Activated T-helper 17 cell treated with anti-CD3 and anti-CD28 coated beads, Interleukin-2, amount 50 U/mL, for 72 hours (primary cell): ENCODE measurements around the gene ELMO1. TPM values are rescaled to one million over a fixed set of nuclear protein-coding genes. Genes with fewer than 3 reads are reported as not detected.

Experiments used
- total RNA-seq, 2 donors: library from RNA; stranded (reverse); gene quantifications; one replicate each; pipeline ENCODE4 v1.2.3, GENCODE V29; 2022

ELMO1 gene
- total RNA-seq, 2 donors from 2014 or later, result 77.4 to 106 TPM

Other genes with a start within 250 kb of the ELMO1 start
- not detected for gene GPR141, start 234.9 kb upstream of the ELMO1 start, total RNA-seq